PC-3 (cell line): ENCODE data around the gene CASP2. TPM values are rescaled to one million over a fixed set of nuclear protein-coding genes. Genes with fewer than 3 reads are reported as not detected.

Source experiments
- ATAC-seq: fragments of 200-7000 bp; cut with Tn5 transposase; 2 replicates; pipeline ENCODE4 v1.9.1; 2020; ENCODE audit warnings: mild to moderate bottlenecking, moderate library complexity
- BruUV-seq: library from RNA; stranded (reverse); fragments of 400-500 nt; replicated peaks from 2 replicates; lab custom pipeline; 2021; lab: Mats Ljungman, UMichigan
- CTCF ChIA-PET: fragments of 300-600 bp; sonication (Branson Sonifier 250); formaldehyde crosslinking; loops from one replicate; lab custom pipeline; 2022; ENCODE audit warnings: antibody characterized with exemption; lab: Charles Lee
- POLR2A ChIA-PET: fragments of 300-600 bp; sonication (Branson Sonifier 250); formaldehyde crosslinking; loops from one replicate; lab custom pipeline; 2022; ENCODE audit warnings: antibody characterized with exemption; ENCODE audit not compliant: unreplicated experiment; lab: Charles Lee
- DNase-seq: peaks from one replicate; pipeline ENCODE4 v3.0.0-alpha.2; 2015
- H2AFZ ChIP-seq: fragments of 300-600 bp; sonication (generic); 2 replicates; pipeline ENCODE4 v1.6.0; 2016; ENCODE audit warnings: antibody characterized with exemption, low read length
- H3F3A ChIP-seq: fragments of 300-600 bp; sonication (generic); one replicate; pipeline ENCODE4 v1.6.0; 2017; ENCODE audit warnings: antibody characterized with exemption, low read length, control low read depth, mild to moderate bottlenecking; ENCODE audit not compliant: unreplicated experiment
- H3K27ac ChIP-seq: fragments of 300-600 bp; sonication (generic); 2 replicates; pipeline ENCODE4 v1.5.1; 2016; ENCODE audit warnings: mild to moderate bottlenecking, low read length
- H3K27me3 ChIP-seq: fragments of 300-600 bp; sonication (generic); 2 replicates; pipeline ENCODE4 v1.6.1; 2016; ENCODE audit warnings: low read length, mixed read lengths
- H3K36me3 ChIP-seq: fragments of 300-600 bp; sonication (generic); 2 replicates; pipeline ENCODE4 v1.6.1; 2016; ENCODE audit warnings: low read depth, mixed run types, low read length, mixed read lengths
- H3K4me1 ChIP-seq: fragments of 300-600 bp; sonication (generic); 2 replicates; pipeline ENCODE4 v1.5.1; 2016; ENCODE audit warnings: low read length; ENCODE audit not compliant: insufficient read depth
- H3K4me2 ChIP-seq: fragments of 300-600 bp; sonication (generic); 2 replicates; pipeline ENCODE4 v1.6.0; 2016; ENCODE audit warnings: low read length
- H3K4me3 ChIP-seq: fragments of 300-600 bp; sonication (generic); 2 replicates; pipeline ENCODE4 v1.5.1; 2016; ENCODE audit warnings: mild to moderate bottlenecking, low read length, mixed read lengths
- H3K79me2 ChIP-seq: fragments of 300-600 bp; sonication (generic); 2 replicates; pipeline ENCODE4 v1.6.1; 2017; ENCODE audit warnings: low read length, mixed read lengths
- H3K9ac ChIP-seq: fragments of 300-600 bp; sonication (generic); 2 replicates; pipeline ENCODE4 v1.6.0; 2016; ENCODE audit warnings: mild to moderate bottlenecking, low read length
- H3K9me2 ChIP-seq: fragments of 300-600 bp; sonication (generic); replicated peaks from 2 replicates; pipeline ENCODE4 v1.6.1; 2016; ENCODE audit warnings: mixed run types, low read length, mixed read lengths
- H3K9me3 ChIP-seq: fragments of 300-600 bp; sonication (generic); 2 replicates; pipeline ENCODE4 v1.6.1; 2016; ENCODE audit warnings: low read length, mixed read lengths
- H4K20me1 ChIP-seq: fragments of 300-600 bp; sonication (generic); 2 replicates; pipeline ENCODE4 v1.6.1; 2016; ENCODE audit warnings: low read length, mixed read lengths
- EZH2 ChIP-seq: fragments of 300-600 bp; sonication (generic); IDR thresholded peaks from one replicate; pipeline ENCODE4 v1.6.1; 2017; ENCODE audit warnings: antibody characterized with exemption, mild to moderate bottlenecking, low read length; ENCODE audit not compliant: unreplicated experiment
- EZH2phosphoT487 ChIP-seq: fragments of 300-600 bp; sonication (generic); IDR thresholded peaks from 2 replicates; pipeline ENCODE4 v1.6.1; 2018; ENCODE audit warnings: mild to moderate bottlenecking, antibody characterized with exemption, low read length, borderline replicate concordance
- intact Hi-C: fragments of 100-400 bp; cut with micrococcal nuclease; formaldehyde crosslinking; loops from 2 replicates; pipeline ENCODE4 v1.9.0; 2023
- total RNA-seq: library from RNA; depleted of rRNA; stranded (reverse); fragments of >200 nt; gene quantifications from 2 replicates; pipeline ENCODE4 v1.2.3, GENCODE V29; 2014
- TF ChIP-seq, protein P1 (sequence below): fragments of 300-600 bp; sonication (generic); conservative IDR thresholded peaks from 2 replicates; pipeline ENCODE4 v1.5.1; 2017; ENCODE audit warnings: antibody characterized with exemption, low read depth, mild to moderate bottlenecking, low read length

Gene CASP2
- total RNA-seq, 1 experiment from 2014 or later, result 26.4 TPM

DNA sequence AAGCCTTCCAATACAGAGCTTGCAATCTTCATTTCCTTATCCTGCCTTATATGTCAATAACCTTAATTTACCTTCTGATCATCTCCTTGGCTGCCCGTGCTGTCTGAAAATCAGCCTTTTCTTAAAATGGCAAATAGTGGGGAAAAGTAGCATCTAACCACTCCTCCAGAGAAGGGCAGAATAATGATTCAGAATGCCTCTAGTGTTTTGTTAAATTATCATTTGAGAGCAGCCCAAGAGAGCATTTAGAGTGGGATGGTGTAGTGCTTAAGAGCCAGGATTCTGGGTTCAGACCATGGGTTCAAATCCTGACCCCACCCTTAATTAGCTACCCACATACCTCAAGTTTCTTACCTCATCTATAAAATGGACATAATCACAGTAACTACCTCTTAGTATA is 8.0 kb upstream of the CASP2 start:
- TF ChIP-seq EZH2 (no peak), EZH2phosphoT487 (no peak)
- TF ChIP-seq, protein P1, sequence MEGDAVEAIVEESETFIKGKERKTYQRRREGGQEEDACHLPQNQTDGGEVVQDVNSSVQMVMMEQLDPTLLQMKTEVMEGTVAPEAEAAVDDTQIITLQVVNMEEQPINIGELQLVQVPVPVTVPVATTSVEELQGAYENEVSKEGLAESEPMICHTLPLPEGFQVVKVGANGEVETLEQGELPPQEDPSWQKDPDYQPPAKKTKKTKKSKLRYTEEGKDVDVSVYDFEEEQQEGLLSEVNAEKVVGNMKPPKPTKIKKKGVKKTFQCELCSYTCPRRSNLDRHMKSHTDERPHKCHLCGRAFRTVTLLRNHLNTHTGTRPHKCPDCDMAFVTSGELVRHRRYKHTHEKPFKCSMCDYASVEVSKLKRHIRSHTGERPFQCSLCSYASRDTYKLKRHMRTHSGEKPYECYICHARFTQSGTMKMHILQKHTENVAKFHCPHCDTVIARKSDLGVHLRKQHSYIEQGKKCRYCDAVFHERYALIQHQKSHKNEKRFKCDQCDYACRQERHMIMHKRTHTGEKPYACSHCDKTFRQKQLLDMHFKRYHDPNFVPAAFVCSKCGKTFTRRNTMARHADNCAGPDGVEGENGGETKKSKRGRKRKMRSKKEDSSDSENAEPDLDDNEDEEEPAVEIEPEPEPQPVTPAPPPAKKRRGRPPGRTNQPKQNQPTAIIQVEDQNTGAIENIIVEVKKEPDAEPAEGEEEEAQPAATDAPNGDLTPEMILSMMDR, result no peak
- peaks cover 41% of the 10 kb centered on the region for H3K4me1 ChIP-seq
- no TSS peak for BruUV-seq
- peak overlapping the region; percentile 57 for H3K27ac ChIP-seq
- 0 out of 2 replicates have a peak overlapping the region, but pooled peaks have one; percentile 6 for H3K9ac ChIP-seq
- no peaks in the 10 kb centered on the region for H3K9me3 ChIP-seq
- no peaks in the 10 kb centered on the region for H4K20me1 ChIP-seq
- DNase-seq, result no peak
- H3K4me3 ChIP-seq, result peak overlapping the region; percentile 20; the same call in 1 of the 2 replicates
- no peaks in the 10 kb centered on the region for H3K36me3 ChIP-seq
- H2AFZ ChIP-seq, result peak overlapping the region; percentile 39
- peak overlapping the region; percentile 57 for H3K4me2 ChIP-seq
- H3K79me2 ChIP-seq, result no peaks in the 10 kb centered on the region
- H3F3A ChIP-seq, result no peaks in the 10 kb centered on the region
- intact Hi-C loops, result no loop called here
- no peak; the same call in 1 of the 2 replicates for ATAC-seq
- ChIA-PET CTCF (no interaction called here), POLR2A (interaction anchor here (0.6 to 1.2 kb wide), 2 partner anchors 17 to 61 kb away, joined by 5 to 7 read pairs; partner anchors contain the start of gene GSTK1)
- no peaks in the 10 kb centered on the region for H3K9me2 ChIP-seq
- no peaks in the 10 kb centered on the region for H3K27me3 ChIP-seq

DNA sequence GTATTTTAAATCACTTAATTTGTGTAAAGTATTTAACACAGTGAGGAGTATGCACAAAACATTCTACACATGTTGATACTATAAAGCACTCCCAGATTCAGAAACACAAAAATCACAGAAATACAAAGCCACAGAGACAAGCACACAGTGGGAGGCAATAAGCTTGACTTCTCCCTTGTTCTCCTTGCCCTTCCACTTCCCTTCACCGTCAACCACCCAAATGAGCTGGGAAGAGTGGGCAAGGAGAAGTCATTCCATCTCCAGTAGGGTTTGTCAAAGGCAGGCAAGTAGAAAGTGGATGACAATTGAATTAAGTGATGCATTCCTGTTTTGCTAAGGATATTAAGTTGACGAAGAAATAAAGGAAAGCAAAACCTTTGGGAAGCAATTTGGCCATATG is 7.6 kb upstream of the CASP2 start:
- TF ChIP-seq, protein P1, result no peak
- TF ChIP-seq EZH2phosphoT487, result no peak
- no peak for TF ChIP-seq EZH2
- ATAC-seq (no peak), DNase-seq (no peak)
- Histone ChIP-seq H3K9me3 (no peaks in the 10 kb centered on the region), H4K20me1 (no peaks in the 10 kb centered on the region), H3K36me3 (no peaks in the 10 kb centered on the region), H3K27me3 (no peaks in the 10 kb centered on the region), H3K4me3 (no peak overlapping the region), H3K4me1 (peaks cover 44% of the 10 kb centered on the region), H3K4me2 (peak overlapping the region; percentile 57; the same call in 1 of the 2 replicates), H2AFZ (no peak overlapping the region), H3K79me2 (no peaks in the 10 kb centered on the region), H3F3A (no peaks in the 10 kb centered on the region), H3K9ac (no peak overlapping the region), H3K27ac (no peak overlapping the region), H3K9me2 (no peaks in the 10 kb centered on the region)
- BruUV-seq, result no TSS peak
- CTCF ChIA-PET, result no interaction called here
- intact Hi-C loops, result no loop called here
- POLR2A ChIA-PET, result no interaction called here

DNA sequence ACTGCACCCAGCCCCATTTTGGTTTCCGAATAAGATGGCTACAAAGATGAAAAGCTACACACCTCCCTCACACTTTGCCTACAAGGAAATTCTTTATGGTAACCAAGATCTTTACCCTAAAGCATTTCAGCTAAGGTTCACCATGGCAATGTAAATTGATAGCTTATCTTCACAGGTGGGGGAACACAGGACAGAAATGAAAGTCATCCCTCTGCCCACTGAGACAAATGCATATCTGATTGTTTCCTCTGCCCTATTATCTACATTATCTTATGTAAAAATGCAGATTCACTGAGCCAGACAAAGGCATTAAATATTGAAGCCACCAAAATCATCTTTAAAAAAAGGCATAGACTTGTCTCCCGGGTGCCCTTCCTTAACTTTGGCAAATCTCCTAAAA is 6.6 kb upstream of the CASP2 start:
- Histone ChIP-seq H3K27me3 (no peaks in the 10 kb centered on the region), H3K4me1 (peaks cover 49% of the 10 kb centered on the region), H3K9ac (no peak overlapping the region), H3K4me3 (no peak overlapping the region), H3K4me2 (no peak overlapping the region), H2AFZ (no peak overlapping the region), H3K79me2 (0 out of 2 replicates have a peak, but pooled peaks cover 1% of the 10 kb centered on the region), H4K20me1 (no peaks in the 10 kb centered on the region), H3K36me3 (no peaks in the 10 kb centered on the region), H3K27ac (no peak overlapping the region), H3K9me3 (no peaks in the 10 kb centered on the region), H3F3A (no peaks in the 10 kb centered on the region), H3K9me2 (no peaks in the 10 kb centered on the region)
- ChIA-PET CTCF (no interaction called here), POLR2A (no interaction called here)
- TF ChIP-seq, protein P1, result no peak
- TF ChIP-seq EZH2 (no peak), EZH2phosphoT487 (no peak)
- BruUV-seq, result no TSS peak
- intact Hi-C loops, result no loop called here
- ATAC-seq (no peak), DNase-seq (no peak)
